Activated T-cell treated with anti-CD3 and anti-CD28 coated beads, Interleukin-2, amount 50 U/mL, for 72 hours (primary cell): ENCODE measurements around the gene SRGAP1. TPM values are rescaled to one million over a fixed set of nuclear protein-coding genes. Genes with fewer than 3 reads are reported as not detected.

Experiments
- ATAC-seq, 2 donors: fragments of 150-1000 bp; cut with Tn5 transposase; replicated peaks in 1 of 2; 2 replicates each; pipeline ENCODE4 v1.10.0; 2021; ENCODE audit warnings: moderate library complexity in 2 of 2, mild to moderate bottlenecking in 1 of 2
- DNase-seq, 2 donors: peaks; one replicate each; pipeline ENCODE4 v3.0.0; 2021 to 2022; ENCODE audit warnings: mixed read lengths in 1 of 2
- H3K27ac Mint-ChIP-seq: one replicate; pipeline ENCODE4 v1.8.0; 2022; ENCODE audit warnings: mild to moderate bottlenecking, moderate library complexity, mixed read lengths
- H3K27me3 Mint-ChIP-seq: one replicate; pipeline ENCODE4 v1.8.0; 2022; ENCODE audit warnings: low read depth, mixed read lengths
- H3K36me3 Mint-ChIP-seq, 2 donors: one replicate each; pipeline ENCODE4 v1.8.0; 2022; ENCODE audit warnings: mixed read lengths in 2 of 2, mild to moderate bottlenecking in 1 of 2; ENCODE audit not compliant: insufficient read depth in 2 of 2
- H3K4me1 Mint-ChIP-seq: one replicate; pipeline ENCODE4 v1.8.0; 2022; ENCODE audit warnings: low read depth, mixed read lengths
- H3K4me3 Mint-ChIP-seq, 2 donors: one replicate each; pipeline ENCODE4 v1.8.0; 2022; ENCODE audit warnings: mild to moderate bottlenecking in 2 of 2, mixed read lengths in 2 of 2, moderate library complexity in 2 of 2
- H3K9me3 Mint-ChIP-seq, 2 donors: one replicate each; pipeline ENCODE4 v1.8.0; 2022; ENCODE audit warnings: mixed read lengths in 2 of 2
- total RNA-seq, 2 donors: library from RNA; stranded (reverse); gene quantifications; one replicate each; pipeline ENCODE4 v1.2.3, GENCODE V29; 2022

Gene SRGAP1
- under 1 TPM; 0.02 to 0.19 TPM for total RNA-seq

GRCh38 chr12:63844391-63845341, at the start of gene SRGAP1:
SRGAP1 (plus strand) TSS chr12:63844700; CDS start chr12:63844817, 117 bp downstream.
- Mint-ChIP-seq H3K27ac (no peak within 1 kb of the TSS), H3K9me3 (no peaks in the 10 kb centered on the region), H3K4me3 (peak within 1 kb of the TSS; percentile 89 to 95), H3K4me1 (peaks cover 8% of the 10 kb centered on the region), H3K36me3 (no peaks in the 10 kb centered on the region), H3K27me3 (peaks cover 33% of the 10 kb centered on the region)
- ATAC-seq: no peak
- DNase-seq: no peak

GRCh38 chr12:63795032-63795687, 49.3 kb upstream of the SRGAP1 start:
- ATAC-seq (no peak), DNase-seq (no peak)
- Mint-ChIP-seq H3K27ac (no peak overlapping the region), H3K4me1 (peaks cover 5% of the 10 kb centered on the region), H3K9me3 (no peaks in the 10 kb centered on the region), H3K4me3 (no peak overlapping the region), H3K36me3 (peaks cover 1 to 2% of the 10 kb centered on the region in 2 donors), H3K27me3 (no peaks in the 10 kb centered on the region)

GRCh38 chr12:63795944-63796343, 48.6 kb upstream of the SRGAP1 start:
- H3K9me3 Mint-ChIP-seq: no peaks in the 10 kb centered on the region
- no peaks in the 10 kb centered on the region for H3K27me3 Mint-ChIP-seq
- H3K27ac Mint-ChIP-seq: no peak overlapping the region
- ATAC-seq: no peak
- H3K4me3 Mint-ChIP-seq: no peak overlapping the region
- H3K4me1 Mint-ChIP-seq: peaks cover 5% of the 10 kb centered on the region
- peaks cover 1 to 2% of the 10 kb centered on the region in 2 donors for H3K36me3 Mint-ChIP-seq
- DNase-seq: no peak

GRCh38 chr12:63802012-63802608, 42.4 kb upstream of the SRGAP1 start:
- Mint-ChIP-seq H3K4me1 (peaks cover 11% of the 10 kb centered on the region), H3K4me3 (no peak overlapping the region), H3K36me3 (peaks cover 1 to 3% of the 10 kb centered on the region in 2 donors), H3K27me3 (no peaks in the 10 kb centered on the region), H3K27ac (no peak overlapping the region), H3K9me3 (no peaks in the 10 kb centered on the region)
- DNase-seq: no peak
- no peak for ATAC-seq

GRCh38 chr12:63804746-63805145, 39.8 kb upstream of the SRGAP1 start:
- peak overlapping the region; percentile 32 for H3K27ac Mint-ChIP-seq
- peaks cover 11% of the 10 kb centered on the region for H3K4me1 Mint-ChIP-seq
- H3K36me3 Mint-ChIP-seq: peaks cover 0 to 3% of the 10 kb centered on the region in 2 donors
- no peak overlapping the region for H3K4me3 Mint-ChIP-seq
- no peaks in the 10 kb centered on the region for H3K9me3 Mint-ChIP-seq
- ATAC-seq: no peak
- DNase-seq: no peak
- no peaks in the 10 kb centered on the region for H3K27me3 Mint-ChIP-seq

GRCh38 chr12:63805704-63806672, 38.5 kb upstream of the SRGAP1 start:
- Mint-ChIP-seq H3K9me3 (no peaks in the 10 kb centered on the region), H3K4me3 (no peak overlapping the region), H3K27ac (no peak overlapping the region), H3K4me1 (peaks cover 13% of the 10 kb centered on the region), H3K27me3 (no peaks in the 10 kb centered on the region), H3K36me3 (peaks cover 0 to 3% of the 10 kb centered on the region in 2 donors)
- ATAC-seq: no peak
- no peak for DNase-seq

GRCh38 chr12:63808631-63809030, 35.9 kb upstream of the SRGAP1 start:
- peaks cover 5% of the 10 kb centered on the region for H3K27me3 Mint-ChIP-seq
- ATAC-seq: no peak
- H3K4me3 Mint-ChIP-seq: no peak overlapping the region
- no peaks in the 10 kb centered on the region for H3K9me3 Mint-ChIP-seq
- H3K36me3 Mint-ChIP-seq: no peaks in the 10 kb centered on the region
- DNase-seq: no peak
- no peak overlapping the region for H3K27ac Mint-ChIP-seq
- peaks cover 7% of the 10 kb centered on the region for H3K4me1 Mint-ChIP-seq

GRCh38 chr12:63809566-63809965, 34.9 kb upstream of the SRGAP1 start:
- ATAC-seq (no peak), DNase-seq (no peak)
- Mint-ChIP-seq H3K9me3 (no peaks in the 10 kb centered on the region), H3K36me3 (no peaks in the 10 kb centered on the region), H3K27me3 (peaks cover 5% of the 10 kb centered on the region), H3K4me3 (no peak overlapping the region), H3K4me1 (peaks cover 9% of the 10 kb centered on the region), H3K27ac (peak overlapping the region; percentile 79)

- Mint-ChIP-seq H3K4me3 (no peak overlapping the region), H3K36me3 (no peaks in the 10 kb centered on the region)
These were observed 33.2 kb upstream of the SRGAP1 start for GRCh38 chr12:63811334-63811733.

GRCh38 chr12:63811755-63812154, 32.7 kb upstream of the SRGAP1 start:
- no peaks in the 10 kb centered on the region for H3K36me3 Mint-ChIP-seq
- H3K4me3 Mint-ChIP-seq: no peak overlapping the region
- ATAC-seq: no peak
- no peak for DNase-seq
- peaks cover 5% of the 10 kb centered on the region for H3K27me3 Mint-ChIP-seq
- no peak overlapping the region for H3K27ac Mint-ChIP-seq
- no peaks in the 10 kb centered on the region for H3K9me3 Mint-ChIP-seq
- peaks cover 26% of the 10 kb centered on the region for H3K4me1 Mint-ChIP-seq

More at GRCh38 chr12:63811334-63811733, 33.2 kb upstream of the SRGAP1 start:
- Mint-ChIP-seq H3K27me3 (peaks cover 5% of the 10 kb centered on the region), H3K27ac (no peak overlapping the region), H3K9me3 (no peaks in the 10 kb centered on the region), H3K4me1 (peaks cover 26% of the 10 kb centered on the region)
- ATAC-seq (no peak), DNase-seq (no peak)

GRCh38 chr12:63814146-63814772, 30.2 kb upstream of the SRGAP1 start:
- H3K9me3 Mint-ChIP-seq: peaks cover 0 to 4% of the 10 kb centered on the region in 2 donors
- peaks cover 0 to 1% of the 10 kb centered on the region in 2 donors for H3K36me3 Mint-ChIP-seq
- DNase-seq: no peak
- ATAC-seq: peak; percentile 21 to 32
- H3K4me1 Mint-ChIP-seq: peaks cover 25% of the 10 kb centered on the region
- H3K27ac Mint-ChIP-seq: peak overlapping the region; percentile 72
- peak overlapping the region; percentile 43 to 64 for H3K4me3 Mint-ChIP-seq
- peaks cover 12% of the 10 kb centered on the region for H3K27me3 Mint-ChIP-seq

GRCh38 chr12:63815482-63815852, 29.0 kb upstream of the SRGAP1 start:
- peak overlapping the region; percentile 43 to 64 for H3K4me3 Mint-ChIP-seq
- DNase-seq (no peak), ATAC-seq (no peak)
- H3K27me3 Mint-ChIP-seq: peaks cover 24% of the 10 kb centered on the region
- peaks cover 1 to 3% of the 10 kb centered on the region in 2 donors for H3K36me3 Mint-ChIP-seq
- peak overlapping the region; percentile 73 for H3K27ac Mint-ChIP-seq
- H3K4me1 Mint-ChIP-seq: peaks cover 19% of the 10 kb centered on the region
- peaks cover 0 to 4% of the 10 kb centered on the region in 2 donors for H3K9me3 Mint-ChIP-seq
